GM23338 (cell line): ENCODE data around the gene ABCA12. TPM values are rescaled to one million over a fixed set of nuclear protein-coding genes. Genes with fewer than 3 reads are reported as not detected.

ENCODE experiments used
- ATAC-seq: fragments of 200-7000 bp; cut with Tn5 transposase; 3 replicates; pipeline ENCODE4 v1.9.1; 2020
- DNase-seq: peaks from one replicate; pipeline ENCODE4 v3.0.0-alpha.2; 2015; ENCODE audit warnings: low spot score
- H2AFZ ChIP-seq: fragments of 200-600 bp; sonication (generic); 2 replicates; pipeline ENCODE4 v1.8.0; 2016; ENCODE audit warnings: antibody characterized with exemption, mild to moderate bottlenecking, moderate library complexity
- H3F3A ChIP-seq: fragments of 200-600 bp; sonication (generic); replicated peaks from 2 replicates; pipeline ENCODE4 v1.8.0; 2017; ENCODE audit warnings: antibody characterized with exemption, mixed run types, low read depth
- H3K27ac ChIP-seq: fragments of 200-600 bp; sonication (generic); 2 replicates; pipeline ENCODE4 v1.6.1; 2016; ENCODE audit warnings: low read depth
- H3K27me3 ChIP-seq: fragments of 200-600 bp; sonication (generic); 2 replicates; pipeline ENCODE4 v1.8.0; 2016; ENCODE audit warnings: mild to moderate bottlenecking, mixed run types, moderate library complexity; ENCODE audit not compliant: insufficient read depth
- H3K36me3 ChIP-seq: fragments of 200-600 bp; sonication (generic); 2 replicates; pipeline ENCODE4 v1.8.0; 2016; ENCODE audit warnings: mild to moderate bottlenecking; ENCODE audit not compliant: insufficient read depth
- H3K4me1 ChIP-seq: fragments of 200-600 bp; sonication (generic); 2 replicates; pipeline ENCODE4 v1.8.0; 2016; ENCODE audit warnings: mild to moderate bottlenecking, moderate library complexity; ENCODE audit not compliant: insufficient read depth
- H3K4me2 ChIP-seq: fragments of 200-600 bp; sonication (generic); 2 replicates; pipeline ENCODE4 v1.7.1; 2017; ENCODE audit warnings: mixed run types
- H3K4me3 ChIP-seq: fragments of 200-600 bp; sonication (generic); 2 replicates; pipeline ENCODE4 v1.6.1; 2016; ENCODE audit warnings: mixed run types
- H3K79me2 ChIP-seq: fragments of 200-600 bp; sonication (generic); replicated peaks from 2 replicates; pipeline ENCODE4 v1.8.0; 2017; ENCODE audit warnings: mild to moderate bottlenecking; ENCODE audit not compliant: insufficient read depth
- H3K9me2 ChIP-seq: fragments of 200-600 bp; sonication (generic); 2 replicates; pipeline ENCODE4 v1.8.0; 2017; ENCODE audit not compliant: insufficient read depth
- H4K20me1 ChIP-seq: fragments of 200-600 bp; sonication (generic); replicated peaks from 2 replicates; pipeline ENCODE4 v1.8.0; 2017; ENCODE audit warnings: mild to moderate bottlenecking; ENCODE audit not compliant: insufficient read depth
- H3K27ac Mint-ChIP-seq: 2 replicates; pipeline ENCODE4 v1.8.0; 2020; ENCODE audit warnings: inconsistent platforms, mild to moderate bottlenecking, moderate library complexity, mixed read lengths
- H3K27me3 Mint-ChIP-seq: 3 replicates; pipeline ENCODE4 v1.8.0; 2022; ENCODE audit warnings: low read depth, mild to moderate bottlenecking, moderate library complexity, mixed read lengths, inconsistent platforms; ENCODE audit not compliant: insufficient read depth, poor library complexity
- H3K36me3 Mint-ChIP-seq: 3 replicates; pipeline ENCODE4 v1.8.0; 2021; ENCODE audit warnings: low read depth, mild to moderate bottlenecking, inconsistent platforms, moderate library complexity, mixed read lengths
- H3K4me1 Mint-ChIP-seq: 3 replicates; pipeline ENCODE4 v1.8.0; 2020; ENCODE audit warnings: mild to moderate bottlenecking, inconsistent platforms, mixed read lengths
- H3K4me3 Mint-ChIP-seq: 3 replicates; pipeline ENCODE4 v1.8.0; 2021; ENCODE audit warnings: moderate library complexity, mild to moderate bottlenecking, inconsistent platforms, mixed read lengths
- H3K9me3 Mint-ChIP-seq: 3 replicates; pipeline ENCODE4 v1.8.0; 2020; ENCODE audit warnings: moderate library complexity, mild to moderate bottlenecking, inconsistent platforms, mixed read lengths
- CREB1 ChIP-seq: fragments of 250-450 bp; sonication (Bioruptor Pico); IDR thresholded peaks from 2 replicates; pipeline ENCODE4 v1.5.0; 2020; ENCODE audit warnings: low read depth, mild to moderate bottlenecking, moderate library complexity
- ETS1 ChIP-seq: IDR thresholded peaks from 2 replicates; pipeline ENCODE4 v1.6.1; 2016; ENCODE audit warnings: antibody characterized with exemption
- EZH2phosphoT487 ChIP-seq: fragments of 200-600 bp; sonication (generic); IDR thresholded peaks from one replicate; pipeline ENCODE4 v1.8.1; 2018; ENCODE audit warnings: antibody characterized with exemption; ENCODE audit not compliant: unreplicated experiment
- JUNB ChIP-seq: IDR thresholded peaks from one replicate; pipeline ENCODE4 v1.6.1; 2016; ENCODE audit warnings: antibody characterized with exemption; ENCODE audit not compliant: unreplicated experiment
- NANOG ChIP-seq: IDR thresholded peaks from 2 replicates; pipeline ENCODE4 v1.6.1; 2016; ENCODE audit warnings: antibody characterized with exemption, borderline replicate concordance
- POLR2AphosphoS5 ChIP-seq: IDR thresholded peaks from 2 replicates; pipeline ENCODE4 v1.6.1; 2016; ENCODE audit warnings: antibody characterized with exemption, low read depth
- STAT1 ChIP-seq: IDR thresholded peaks from one replicate; pipeline ENCODE4 v1.6.1; 2016; ENCODE audit warnings: antibody characterized with exemption; ENCODE audit not compliant: unreplicated experiment
- ZNF114 ChIP-seq: fragments of 250-450 bp; sonication (Bioruptor Pico); IDR thresholded peaks from 2 replicates; pipeline ENCODE4 v1.5.0; 2020; ENCODE audit warnings: mild to moderate bottlenecking, moderate library complexity
- ZNF331 ChIP-seq: fragments of 250-450 bp; sonication (Bioruptor Pico); IDR thresholded peaks from 2 replicates; pipeline ENCODE4 v1.5.0; 2020; ENCODE audit warnings: low read depth, mild to moderate bottlenecking, moderate library complexity
- polyA plus RNA-seq: library from polyadenylated mRNA; unstranded; fragments of >200 nt; fragmentation: Nextera tagmentation; extraction: Ambion mirVana; gene quantifications from 2 replicates; pipeline ENCODE4 v1.2.1, GENCODE V29; 2016
- total RNA-seq: library from RNA; depleted of rRNA; stranded (reverse); fragments of >200 nt; shearing (Covaris generic); gene quantifications from 2 replicates; pipeline ENCODE4 v1.2.3, GENCODE V29; 2014
- TF ChIP-seq, protein P1 (sequence below), 2 experiments: fragments of 200-600 bp in 1 of 2; sonication (generic) in 1 of 2; conservative IDR thresholded peaks; 2 replicates each; pipeline versions ENCODE4 v1.5.1 to v1.6.1; 2016 to 2017; ENCODE audit warnings: antibody characterized with exemption in 2 of 2, low read depth in 2 of 2, mild to moderate bottlenecking in 2 of 2, moderate library complexity in 1 of 2
- TF ChIP-seq, protein P2 (sequence below): IDR thresholded peaks from one replicate; pipeline ENCODE4 v1.6.1; 2018; ENCODE audit warnings: antibody characterized with exemption; ENCODE audit not compliant: unreplicated experiment

ABCA12 gene
- total and polyA plus RNA-seq, 2 experiments from 2014 or later: 0.05 to 0.10 TPM

DNA sequence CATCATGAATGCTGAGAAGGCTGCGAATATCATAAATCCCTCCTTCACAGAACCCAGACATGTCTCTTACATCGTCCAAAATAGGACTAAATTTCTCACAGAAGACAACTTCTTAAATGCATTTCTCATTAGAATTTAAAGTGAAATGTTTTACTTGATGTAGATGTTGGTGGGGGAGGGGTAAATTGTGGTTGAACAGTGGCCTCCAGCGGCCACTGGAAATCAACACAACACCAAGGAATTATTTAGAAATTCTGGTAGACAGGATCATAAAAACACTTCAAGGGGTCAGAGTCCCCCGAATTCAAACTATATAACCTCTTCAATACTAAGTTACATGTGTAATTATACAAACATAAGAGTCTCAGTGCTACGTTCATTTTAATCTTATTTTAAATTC lies 135.9 kb downstream of the ABCA12 start:
- no peak overlapping the region for H3K4me2 ChIP-seq
- no peaks in the 10 kb centered on the region for H4K20me1 ChIP-seq
- no peak overlapping the region for H3K27ac ChIP-seq
- H3K4me3 ChIP-seq: no peak overlapping the region
- H3K27me3 Mint-ChIP-seq: no peaks in the 10 kb centered on the region
- no peaks in the 10 kb centered on the region for H3K36me3 Mint-ChIP-seq
- TF ChIP-seq STAT1: no peak
- TF ChIP-seq, protein P1, sequence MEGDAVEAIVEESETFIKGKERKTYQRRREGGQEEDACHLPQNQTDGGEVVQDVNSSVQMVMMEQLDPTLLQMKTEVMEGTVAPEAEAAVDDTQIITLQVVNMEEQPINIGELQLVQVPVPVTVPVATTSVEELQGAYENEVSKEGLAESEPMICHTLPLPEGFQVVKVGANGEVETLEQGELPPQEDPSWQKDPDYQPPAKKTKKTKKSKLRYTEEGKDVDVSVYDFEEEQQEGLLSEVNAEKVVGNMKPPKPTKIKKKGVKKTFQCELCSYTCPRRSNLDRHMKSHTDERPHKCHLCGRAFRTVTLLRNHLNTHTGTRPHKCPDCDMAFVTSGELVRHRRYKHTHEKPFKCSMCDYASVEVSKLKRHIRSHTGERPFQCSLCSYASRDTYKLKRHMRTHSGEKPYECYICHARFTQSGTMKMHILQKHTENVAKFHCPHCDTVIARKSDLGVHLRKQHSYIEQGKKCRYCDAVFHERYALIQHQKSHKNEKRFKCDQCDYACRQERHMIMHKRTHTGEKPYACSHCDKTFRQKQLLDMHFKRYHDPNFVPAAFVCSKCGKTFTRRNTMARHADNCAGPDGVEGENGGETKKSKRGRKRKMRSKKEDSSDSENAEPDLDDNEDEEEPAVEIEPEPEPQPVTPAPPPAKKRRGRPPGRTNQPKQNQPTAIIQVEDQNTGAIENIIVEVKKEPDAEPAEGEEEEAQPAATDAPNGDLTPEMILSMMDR (conservative IDR thresholded peaks at IDR 0.05; ENCODE audit: low read depth in 2 of 2): peak; percentile 63 to 69
- no peak overlapping the region for H3K27ac Mint-ChIP-seq
- H3K4me1 Mint-ChIP-seq: peaks cover 21% of the 10 kb centered on the region
- DNase-seq (peak; percentile 70), ATAC-seq (peak; percentile 32; the same call in 2 of the 3 replicates)
- no peaks in the 10 kb centered on the region for H3K9me3 Mint-ChIP-seq
- H3K4me1 ChIP-seq: peaks cover 11% of the 10 kb centered on the region; the same call in 1 of the 2 replicates
- H3K27me3 ChIP-seq: no peaks in the 10 kb centered on the region
- no peaks in the 10 kb centered on the region for H3F3A ChIP-seq
- H3K9me2 ChIP-seq: no peaks in the 10 kb centered on the region
- H3K4me3 Mint-ChIP-seq: no peak overlapping the region
- H3K79me2 ChIP-seq: no peaks in the 10 kb centered on the region
- no peak overlapping the region for H2AFZ ChIP-seq
- H3K36me3 ChIP-seq: no peaks in the 10 kb centered on the region

DNA sequence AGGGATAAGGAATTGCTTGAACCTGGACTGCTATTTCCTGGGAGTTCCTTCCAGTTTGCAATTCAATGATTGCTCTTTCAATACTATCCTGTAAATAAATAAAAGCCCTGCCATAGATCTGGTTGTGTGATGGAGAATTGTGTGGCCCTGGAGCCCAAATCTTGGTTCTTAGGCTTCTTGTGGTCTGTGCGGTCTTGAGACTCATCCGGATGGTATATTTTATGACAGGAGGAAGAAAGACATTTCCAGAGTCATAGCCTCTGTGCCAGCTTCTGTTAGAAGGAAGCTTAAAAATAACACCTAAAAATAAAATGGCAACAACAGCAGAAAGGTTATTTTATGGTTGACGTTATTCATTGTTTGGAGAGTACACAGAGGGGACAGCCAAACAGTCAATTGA lies 137.7 kb downstream of the ABCA12 start:
- ATAC-seq (no peak), DNase-seq (no peak)
- H3K36me3 ChIP-seq: no peaks in the 10 kb centered on the region
- no peak overlapping the region for H3K4me3 ChIP-seq
- Mint-ChIP-seq H3K27me3 (no peaks in the 10 kb centered on the region), H3K4me3 (no peak overlapping the region), H3K9me3 (no peaks in the 10 kb centered on the region), H3K4me1 (peaks cover 16% of the 10 kb centered on the region), H3K27ac (no peak overlapping the region), H3K36me3 (no peaks in the 10 kb centered on the region)
- H3F3A ChIP-seq: no peaks in the 10 kb centered on the region
- H3K9me2 ChIP-seq: no peaks in the 10 kb centered on the region
- no peak overlapping the region for H2AFZ ChIP-seq
- H4K20me1 ChIP-seq: no peaks in the 10 kb centered on the region
- H3K27me3 ChIP-seq: no peaks in the 10 kb centered on the region
- no peak overlapping the region for H3K27ac ChIP-seq
- H3K4me2 ChIP-seq: no peak overlapping the region
- peaks cover 11% of the 10 kb centered on the region; the same call in 1 of the 2 replicates for H3K4me1 ChIP-seq
- H3K79me2 ChIP-seq: no peaks in the 10 kb centered on the region
- TF ChIP-seq ZNF331 (no peak), EZH2phosphoT487 (no peak), POLR2AphosphoS5 (no peak), JUNB (no peak), STAT1 (no peak), CREB1 (no peak), ETS1 (no peak), NANOG (no peak), ZNF114 (CRISPR knock-in tag) (no peak)
- TF ChIP-seq, protein P2, sequence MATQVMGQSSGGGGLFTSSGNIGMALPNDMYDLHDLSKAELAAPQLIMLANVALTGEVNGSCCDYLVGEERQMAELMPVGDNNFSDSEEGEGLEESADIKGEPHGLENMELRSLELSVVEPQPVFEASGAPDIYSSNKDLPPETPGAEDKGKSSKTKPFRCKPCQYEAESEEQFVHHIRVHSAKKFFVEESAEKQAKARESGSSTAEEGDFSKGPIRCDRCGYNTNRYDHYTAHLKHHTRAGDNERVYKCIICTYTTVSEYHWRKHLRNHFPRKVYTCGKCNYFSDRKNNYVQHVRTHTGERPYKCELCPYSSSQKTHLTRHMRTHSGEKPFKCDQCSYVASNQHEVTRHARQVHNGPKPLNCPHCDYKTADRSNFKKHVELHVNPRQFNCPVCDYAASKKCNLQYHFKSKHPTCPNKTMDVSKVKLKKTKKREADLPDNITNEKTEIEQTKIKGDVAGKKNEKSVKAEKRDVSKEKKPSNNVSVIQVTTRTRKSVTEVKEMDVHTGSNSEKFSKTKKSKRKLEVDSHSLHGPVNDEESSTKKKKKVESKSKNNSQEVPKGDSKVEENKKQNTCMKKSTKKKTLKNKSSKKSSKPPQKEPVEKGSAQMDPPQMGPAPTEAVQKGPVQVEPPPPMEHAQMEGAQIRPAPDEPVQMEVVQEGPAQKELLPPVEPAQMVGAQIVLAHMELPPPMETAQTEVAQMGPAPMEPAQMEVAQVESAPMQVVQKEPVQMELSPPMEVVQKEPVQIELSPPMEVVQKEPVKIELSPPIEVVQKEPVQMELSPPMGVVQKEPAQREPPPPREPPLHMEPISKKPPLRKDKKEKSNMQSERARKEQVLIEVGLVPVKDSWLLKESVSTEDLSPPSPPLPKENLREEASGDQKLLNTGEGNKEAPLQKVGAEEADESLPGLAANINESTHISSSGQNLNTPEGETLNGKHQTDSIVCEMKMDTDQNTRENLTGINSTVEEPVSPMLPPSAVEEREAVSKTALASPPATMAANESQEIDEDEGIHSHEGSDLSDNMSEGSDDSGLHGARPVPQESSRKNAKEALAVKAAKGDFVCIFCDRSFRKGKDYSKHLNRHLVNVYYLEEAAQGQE: no peak
- TF ChIP-seq, protein P1 (conservative IDR thresholded peaks at IDR 0.05; ENCODE audit: low read depth in 2 of 2): no peak
